ENCODE measurements around the gene GIMAP8. TPM values are rescaled to one million over a fixed set of nuclear protein-coding genes. Genes with fewer than 3 reads are reported as not detected.

Gene GIMAP8
- 10 to 100 TPM; 12.9 to 15.4 TPM for total RNA-seq
- long read RNA-seq, donor 1, full-length matches to known transcripts = 3 of 10 reads
- long read RNA-seq, donor 1, partial matches to known transcripts = 6 of 10 reads
- long read RNA-seq, donor 1, other reads (novel, unspliced or antisense) = 1 of 10 reads
- long read RNA-seq, donor 2, partial matches to known transcripts = 2 of 7 reads
- long read RNA-seq, donor 2, other reads (novel, unspliced or antisense) = 5 of 7 reads

DNA sequence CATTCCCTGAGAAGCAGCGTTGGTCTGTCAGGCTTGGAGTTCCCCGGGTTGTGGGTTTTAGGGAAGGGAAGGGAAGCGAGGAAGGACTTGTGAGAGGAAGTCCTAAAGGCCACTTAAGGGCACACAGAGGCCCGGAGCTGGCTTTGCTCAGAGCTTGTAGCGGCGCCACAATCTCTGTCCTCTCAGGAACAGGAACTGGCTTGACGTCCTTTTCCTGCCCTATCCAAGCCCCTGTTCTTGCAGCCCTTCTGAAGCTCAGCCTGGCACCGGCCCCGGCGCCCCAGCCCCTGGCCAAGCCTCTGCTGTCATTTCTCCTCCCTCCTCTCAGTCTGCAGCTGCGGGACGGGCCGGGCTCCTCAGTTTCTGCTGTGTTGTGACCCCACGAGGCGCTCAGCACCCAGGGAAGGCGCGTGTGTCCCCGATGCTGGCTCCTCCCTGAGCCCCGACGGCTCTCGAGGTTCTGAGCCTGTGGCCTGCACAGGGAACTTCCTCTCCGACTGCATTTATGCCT is at the start of gene GIMAP8:
Gene GIMAP8, plus strand, starts transcription at position 140 of the 511 bp plus-strand sequence. CDS start 16,069 bp downstream, outside the sequence.
- intact Hi-C loops (cut with DNase I) = no loop called here

DNA sequence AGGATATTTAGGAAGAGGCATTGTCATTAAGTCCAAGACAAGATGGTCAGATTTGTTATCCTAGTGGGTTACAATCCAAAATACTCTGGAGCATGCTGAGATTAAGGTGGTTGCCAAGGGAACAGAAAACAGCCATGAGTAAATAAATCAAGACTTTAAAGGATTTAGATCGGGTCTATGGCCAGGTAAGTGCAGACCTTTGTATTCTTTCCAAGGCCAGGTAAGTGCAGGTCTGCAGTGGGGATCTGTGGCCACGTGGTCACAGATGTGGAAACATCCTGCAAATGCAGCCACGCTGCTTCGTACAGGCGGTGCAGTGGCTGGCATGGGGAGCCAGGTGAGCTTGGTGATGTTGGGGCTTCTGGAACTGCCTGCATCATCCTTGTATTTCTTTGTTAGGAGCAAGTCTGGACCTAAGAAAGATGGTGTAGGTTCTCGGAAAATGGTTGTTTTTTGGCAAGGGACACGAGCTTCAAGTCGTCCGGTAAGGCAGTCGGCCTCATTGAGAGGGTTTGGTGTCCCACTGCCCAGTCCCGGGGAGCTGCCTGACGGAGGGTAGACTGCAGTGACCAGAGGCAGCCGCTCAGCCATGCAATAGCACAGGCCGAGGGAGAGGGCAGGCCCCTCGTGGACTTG is 49.5 kb upstream of the GIMAP8 start:
- DNase-seq (ENCODE audit: low spot score) = peak; percentile 74
- intact Hi-C loops (cut with DNase I) = no loop called here

More for the DNA sequence above, at the start of gene GIMAP8:
- DNase-seq (ENCODE audit: low spot score) = peak; percentile 89

GRCh38 chr7:150401424-150401790 is 49.0 kb upstream of the GIMAP8 start:
- intact Hi-C loops (cut with DNase I) = no loop called here
- no peak for DNase-seq (ENCODE audit: low spot score)

DNA sequence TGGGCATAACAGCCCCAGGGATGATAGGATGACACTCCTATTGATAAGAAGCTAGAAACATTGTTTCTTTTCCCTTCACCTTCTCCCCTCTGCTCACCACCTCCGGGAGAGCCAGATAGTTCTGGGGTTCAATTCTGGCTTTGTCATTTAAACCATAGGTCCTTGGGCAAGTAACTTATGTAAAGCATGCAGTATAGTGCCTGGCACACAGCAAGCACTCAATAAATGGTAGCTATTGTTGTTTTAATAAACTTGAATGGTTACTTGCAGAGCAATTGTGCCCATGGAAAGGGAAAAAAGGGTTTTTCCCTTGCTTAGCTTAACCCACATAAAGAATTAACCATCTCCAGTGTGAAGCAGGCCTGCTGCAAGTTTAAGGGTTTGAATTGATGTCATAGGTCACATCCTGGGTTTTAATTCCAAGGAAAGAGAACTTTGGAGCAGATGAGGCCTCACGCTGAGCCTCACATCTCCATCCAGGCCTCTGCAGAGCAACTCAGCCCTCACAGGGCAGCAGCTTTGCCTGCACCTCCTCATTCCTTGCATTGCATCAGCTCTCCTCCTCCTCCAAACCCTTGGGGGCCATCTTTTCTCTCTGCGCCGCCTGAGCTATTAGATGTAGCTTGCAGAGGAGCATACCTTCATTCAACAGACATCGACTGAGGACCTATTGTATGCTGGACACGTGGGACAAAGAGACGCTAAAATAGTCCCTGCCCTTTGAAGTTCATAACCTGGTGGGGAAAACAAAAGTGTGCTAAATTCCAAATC is 48.4 kb upstream of the GIMAP8 start:
- intact Hi-C loops (cut with DNase I) = no loop called here
- DNase-seq (ENCODE audit: low spot score) = no peak

DNA sequence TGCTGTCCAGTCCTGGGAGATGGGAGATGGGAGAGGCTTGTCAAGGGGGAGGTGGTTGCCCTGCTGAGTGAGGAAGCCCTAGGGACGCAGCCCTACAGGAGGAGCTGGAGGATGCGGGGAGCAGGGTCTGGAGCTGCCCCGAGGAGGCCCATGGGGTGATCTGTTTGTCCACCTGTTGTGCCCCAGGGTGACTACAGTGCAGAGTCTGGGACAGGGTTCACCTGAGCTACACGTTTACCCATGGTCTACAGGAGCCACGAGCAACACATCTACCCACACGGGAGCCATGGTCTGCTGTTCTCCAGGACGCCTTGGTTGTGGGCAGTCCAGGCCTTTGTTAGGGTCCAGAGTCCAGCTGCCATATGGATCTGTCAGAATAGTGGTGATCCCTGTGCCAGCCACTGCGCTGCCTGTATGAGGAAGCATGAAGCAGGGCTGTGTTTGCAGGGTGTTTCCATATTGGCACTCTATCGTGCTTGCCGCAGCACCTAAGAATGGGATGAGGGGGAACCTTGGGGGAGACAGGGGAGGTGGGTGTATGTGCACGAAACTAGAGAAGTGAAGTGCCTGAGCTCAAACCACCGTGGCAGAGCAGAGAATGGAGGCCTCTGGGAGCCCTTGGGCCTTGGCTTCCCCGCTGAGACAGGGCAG is 47.6 kb upstream of the GIMAP8 start:
- intact Hi-C loops (cut with DNase I) = no loop called here
- peak; percentile 64 for DNase-seq (ENCODE audit: low spot score)

DNA sequence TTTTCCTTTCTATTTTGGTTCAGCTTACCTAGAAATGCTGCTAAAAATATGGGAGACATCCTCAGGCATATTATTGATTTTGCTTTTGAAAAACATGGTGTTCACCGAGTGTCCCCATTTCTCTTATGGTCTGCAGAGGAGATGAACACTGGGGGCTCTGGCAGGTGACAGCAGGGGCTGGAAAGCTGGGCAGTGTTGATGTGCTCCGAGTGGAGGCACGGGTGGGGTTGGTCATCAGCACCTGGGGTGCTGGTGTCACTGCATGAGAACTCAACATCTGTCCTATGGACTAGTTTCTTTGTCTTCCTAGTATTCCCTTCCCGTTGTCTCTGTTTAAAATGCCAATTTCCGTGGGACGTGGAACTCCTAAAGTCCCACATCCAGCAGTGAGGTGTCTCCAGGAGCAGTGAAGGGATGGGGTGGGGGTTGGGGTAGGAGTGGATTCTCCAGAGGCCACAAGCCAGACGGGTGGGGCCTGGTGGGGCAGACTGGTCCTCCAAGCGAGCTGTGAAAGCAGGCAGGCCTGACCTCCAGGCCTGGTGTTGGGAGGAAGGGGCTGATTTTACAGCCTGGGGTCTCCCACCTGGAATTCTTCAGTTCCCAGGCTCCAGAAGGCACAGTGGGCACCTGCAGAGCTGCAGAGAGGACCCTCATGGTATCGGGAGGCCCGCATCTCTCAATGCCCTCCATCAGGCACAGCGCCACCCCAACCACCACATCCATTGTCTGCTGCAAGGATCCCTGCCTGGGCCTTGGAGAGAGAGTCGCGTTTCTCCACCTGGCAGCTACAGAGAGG is 46.9 kb upstream of the GIMAP8 start:
- DNase-seq (ENCODE audit: low spot score) = peak; percentile 43
- intact Hi-C loops (cut with DNase I) = no loop called here

DNA sequence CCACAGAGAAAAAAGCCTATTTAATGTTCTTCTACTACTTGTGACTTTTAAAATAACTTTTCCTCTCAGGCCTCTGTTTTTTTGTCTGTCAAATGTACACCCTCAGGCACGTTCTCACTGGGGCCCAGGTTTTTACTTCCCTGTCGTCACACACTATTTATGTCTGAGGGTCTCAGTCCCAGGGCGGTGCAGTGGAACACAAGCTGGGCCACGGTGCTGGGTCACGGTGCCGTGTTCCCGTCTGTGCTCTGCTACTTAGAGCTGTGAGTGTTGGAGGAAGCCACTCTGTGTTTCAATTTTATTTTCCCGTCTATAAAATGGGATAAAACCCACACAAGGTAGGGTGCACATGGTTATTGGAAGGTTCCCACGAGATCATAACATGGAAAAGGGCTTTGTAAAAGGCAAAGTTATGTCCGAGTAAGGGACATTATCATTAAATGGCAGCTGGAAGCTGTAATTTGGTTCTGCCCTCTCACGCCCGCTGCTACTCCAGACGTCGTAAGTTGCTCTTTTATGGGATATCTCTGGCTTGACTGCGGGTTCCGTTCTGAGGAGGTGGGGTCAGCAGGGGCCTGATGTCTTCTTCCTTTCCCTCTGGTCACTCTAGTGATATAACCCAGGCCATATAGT is 46.1 kb upstream of the GIMAP8 start:
- peak; percentile 60 for DNase-seq (ENCODE audit: low spot score)
- intact Hi-C loops (cut with DNase I) = no loop called here

GRCh38 chr7:150404805-150405583 is 45.4 kb upstream of the GIMAP8 start:
- intact Hi-C loops (cut with DNase I) = loop anchor here in 1 of 2 donors (5.0 kb wide), 1 partner anchor 33 kb away; no protein-coding TSS in a partner anchor
- DNase-seq (ENCODE audit: low spot score) = peak; percentile 97

DNA sequence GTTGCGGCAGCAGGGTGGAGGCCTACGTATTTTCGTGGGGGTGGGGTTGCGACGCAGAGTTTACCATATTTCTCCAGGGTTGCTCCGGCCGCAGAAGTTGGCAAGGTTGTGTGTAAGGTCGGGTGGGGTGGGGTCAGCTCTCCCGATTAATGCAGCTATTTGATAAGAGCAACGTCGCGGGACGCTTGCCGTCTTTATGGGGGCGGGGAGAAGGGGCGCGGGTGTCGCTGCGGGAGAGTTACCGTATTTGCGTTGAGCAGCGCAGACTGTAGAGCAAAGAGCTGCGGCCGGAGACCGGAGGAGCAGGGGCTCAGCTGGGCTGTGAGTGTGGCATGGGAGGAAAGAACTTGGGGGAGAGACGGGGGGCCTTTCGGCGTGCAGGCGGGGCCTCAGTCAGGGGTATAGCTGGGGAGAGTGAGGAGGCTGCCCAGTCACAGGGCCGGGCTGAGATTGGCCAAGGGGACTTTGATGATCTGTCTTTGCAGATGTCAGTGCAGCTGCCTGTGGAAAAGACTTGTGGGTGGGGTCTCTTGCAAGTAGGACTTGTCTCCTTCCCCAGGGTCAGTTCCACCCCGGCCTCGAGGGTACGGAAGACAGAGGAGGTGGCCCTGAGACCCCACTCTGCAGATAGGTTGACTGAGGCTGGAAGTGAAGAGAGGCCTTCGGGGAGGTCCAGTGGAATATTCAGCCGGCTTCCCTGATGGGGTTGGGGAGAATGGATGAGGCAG is 44.7 kb upstream of the GIMAP8 start:
- intact Hi-C loops (cut with DNase I) = loop anchor here in 1 of 2 donors (5.0 kb wide), 1 partner anchor 33 kb away; no protein-coding TSS in a partner anchor
- peak; percentile 89 for DNase-seq (ENCODE audit: low spot score)

- intact Hi-C loops (cut with DNase I) = loop anchor here in 1 of 2 donors (5.0 kb wide), 1 partner anchor 34 kb away; no protein-coding TSS in a partner anchor
- no peak for DNase-seq (ENCODE audit: low spot score)
These were observed 44.2 kb upstream of the GIMAP8 start for GRCh38 chr7:150406312-150406566.

- intact Hi-C loops (cut with DNase I) = loop anchor here in 1 of 2 donors (5.0 kb wide), 1 partner anchor 34 kb away; no protein-coding TSS in a partner anchor
- no peak for DNase-seq (ENCODE audit: low spot score)
These were observed 43.6 kb upstream of the GIMAP8 start for GRCh38 chr7:150406567-150407421.

- DNase-seq (ENCODE audit: low spot score) = no peak
- intact Hi-C loops (cut with DNase I) = loop anchor here in 1 of 2 donors (5.0 kb wide), 1 partner anchor 35 kb away; no protein-coding TSS in a partner anchor
These were observed 42.6 kb upstream of the GIMAP8 start for GRCh38 chr7:150407588-150408392.

GRCh38 chr7:150408393-150409299 is 41.8 kb upstream of the GIMAP8 start:
- DNase-seq (ENCODE audit: low spot score) = no peak
- intact Hi-C loops (cut with DNase I) = loop anchor here in 1 of 2 donors (5.0 kb wide), 1 partner anchor 36 kb away; no protein-coding TSS in a partner anchor
